Measurements from ENCODE around the gene EYA3.

EYA3 gene

DNA sequence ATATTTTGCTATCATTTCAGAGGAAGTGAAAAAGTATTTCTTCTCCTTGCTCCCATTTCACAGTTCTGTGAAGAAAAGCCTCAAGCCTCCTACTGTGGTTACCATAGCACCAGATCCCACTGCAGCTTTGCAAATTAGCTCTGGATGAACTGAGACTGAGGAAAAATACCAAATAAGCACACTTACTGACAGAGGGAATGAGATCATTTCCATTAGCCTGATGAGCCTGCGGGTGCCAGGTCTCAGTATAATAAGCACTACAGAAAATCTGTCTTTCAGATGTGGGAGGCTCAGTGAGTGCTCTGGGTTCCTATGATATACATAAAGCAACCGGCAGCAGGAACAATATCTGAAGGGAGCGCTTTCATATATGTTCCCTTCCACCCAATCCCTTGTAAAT lies 107.3 kb downstream of the EYA3 start:
- Histone ChIP-seq H3K4me1 (ENCODE audit: control insufficient read depth, insufficient read depth, low read depth, low read length) (peaks cover 1% of the 10 kb centered on the region), H2BK5ac (ENCODE audit: low read depth, low read length, poor library complexity, severe bottlenecking) (no peak overlapping the region), H3K4me2 (ENCODE audit: low read length, poor library complexity, severe bottlenecking) (no peak overlapping the region), H2AK5ac (ENCODE audit: low read length, severe bottlenecking) (no peak overlapping the region), H2BK12ac (ENCODE audit: low read length in 2 of 2) (no peak overlapping the region), H2BK15ac (ENCODE audit: low read depth, poor library complexity, severe bottlenecking) (no peak overlapping the region), H4K91ac (ENCODE audit: low read length) (no peak overlapping the region), H3K18ac (ENCODE audit: low read depth in 1 of 2, low read length in 2 of 2) (no peak overlapping the region), H3K27me3 (ENCODE audit: control insufficient read depth in 1 of 2, insufficient read depth in 1 of 2, low read length in 2 of 2) (no peaks in the 10 kb centered on the region), H3K27ac (ENCODE audit: low read length, poor library complexity, severe bottlenecking) (no peak overlapping the region), H3K14ac (ENCODE audit: low read length in 2 of 2) (no peak overlapping the region), H3K4ac (ENCODE audit: low read depth in 1 of 2, low read length in 2 of 2) (no peak overlapping the region), H2AFZ (ENCODE audit: low read depth, low read length) (no peak overlapping the region), H3K36me3 (ENCODE audit: control insufficient read depth in 1 of 2, insufficient read depth in 2 of 2, low read depth in 1 of 2, low read length in 2 of 2) (peaks cover 6 to 20% of the 10 kb centered on the region in 2 experiments), H4K8ac (ENCODE audit: low read length) (no peak overlapping the region), H3K9me3 (ENCODE audit: control insufficient read depth, low read length) (no peaks in the 10 kb centered on the region), H3K79me1 (replicated peaks; ENCODE audit: low read length, poor library complexity, severe bottlenecking) (no peaks in the 10 kb centered on the region), H3K4me3 (ENCODE audit: insufficient read depth in 1 of 2, low read depth in 1 of 2, low read length in 2 of 2) (no peak overlapping the region), H3K23ac (ENCODE audit: low read length in 2 of 2) (no peak overlapping the region), H3K9ac (ENCODE audit: low read length) (peak overlapping the region; percentile 47), H2BK120ac (ENCODE audit: low read depth, low read length) (no peak overlapping the region)
- 96% methylated on average over 3 of the region's 3 CpGs for WGBS
- DNase-seq = no peak

- H2BK12ac ChIP-seq (ENCODE audit: low read length in 2 of 2) = no peak overlapping the region
Observed at GRCh38 chr1:27980216-27980845, 108.1 kb downstream of the EYA3 start.

DNA sequence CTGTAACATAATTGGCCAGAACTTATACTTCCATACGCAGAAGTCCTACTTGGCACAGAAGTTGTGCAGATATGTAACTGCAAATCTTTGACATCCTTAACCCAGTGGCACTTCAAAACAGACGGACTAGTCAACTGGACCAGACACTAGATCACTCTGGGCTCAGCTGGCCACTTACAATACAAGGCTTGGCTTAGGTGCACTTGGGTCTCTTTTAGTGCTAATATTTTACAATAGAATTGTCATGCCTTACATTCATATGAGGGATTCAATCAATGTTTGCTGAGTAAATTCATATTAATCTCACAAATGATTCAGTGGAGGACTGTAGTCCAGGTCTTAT lies 108.6 kb downstream of the EYA3 start:
- no peak overlapping the region for H3K18ac ChIP-seq (ENCODE audit: low read depth in 1 of 2, low read length in 2 of 2)
- no peaks in the 10 kb centered on the region for H3K9me3 ChIP-seq (ENCODE audit: control insufficient read depth, low read length)
- 68% methylated on average over 2 of the region's 2 CpGs for WGBS
- peak overlapping the region; percentile 47 for H3K9ac ChIP-seq (ENCODE audit: low read length)
- peaks cover 3 to 22% of the 10 kb centered on the region in 2 experiments for H3K36me3 ChIP-seq (ENCODE audit: control insufficient read depth in 1 of 2, insufficient read depth in 2 of 2, low read depth in 1 of 2, low read length in 2 of 2)
- H2BK15ac ChIP-seq (ENCODE audit: low read depth, poor library complexity, severe bottlenecking) = no peak overlapping the region
- no peak overlapping the region for H3K14ac ChIP-seq (ENCODE audit: low read length in 2 of 2)
- no peak overlapping the region for H4K91ac ChIP-seq (ENCODE audit: low read length)
- no peak overlapping the region for H4K8ac ChIP-seq (ENCODE audit: low read length)
- no peak overlapping the region for H2BK12ac ChIP-seq (ENCODE audit: low read length in 2 of 2)
- no peak overlapping the region for H3K27ac ChIP-seq (ENCODE audit: low read length, poor library complexity, severe bottlenecking)
- no peak overlapping the region for H3K23ac ChIP-seq (ENCODE audit: low read length in 2 of 2)
- H3K4me3 ChIP-seq (ENCODE audit: insufficient read depth in 1 of 2, low read depth in 1 of 2, low read length in 2 of 2) = no peak overlapping the region
- no peak overlapping the region for H2AK5ac ChIP-seq (ENCODE audit: low read length, severe bottlenecking)
- peaks cover 1% of the 10 kb centered on the region for H3K4me1 ChIP-seq (ENCODE audit: control insufficient read depth, insufficient read depth, low read depth, low read length)
- H3K4ac ChIP-seq (ENCODE audit: low read depth in 1 of 2, low read length in 2 of 2) = no peak overlapping the region
- H2BK120ac ChIP-seq (ENCODE audit: low read depth, low read length) = no peak overlapping the region
- no peak overlapping the region for H2AFZ ChIP-seq (ENCODE audit: low read depth, low read length)
- no peak for DNase-seq
- no peak overlapping the region for H3K4me2 ChIP-seq (ENCODE audit: low read length, poor library complexity, severe bottlenecking)
- no peaks in the 10 kb centered on the region for H3K79me1 ChIP-seq (replicated peaks; ENCODE audit: low read length, poor library complexity, severe bottlenecking)
- H2BK5ac ChIP-seq (ENCODE audit: low read depth, low read length, poor library complexity, severe bottlenecking) = no peak overlapping the region
- no peaks in the 10 kb centered on the region for H3K27me3 ChIP-seq (ENCODE audit: control insufficient read depth in 1 of 2, insufficient read depth in 1 of 2, low read length in 2 of 2)

More at GRCh38 chr1:27980216-27980845, 108.1 kb downstream of the EYA3 start:
- Histone ChIP-seq H3K4me3 (ENCODE audit: insufficient read depth in 1 of 2, low read depth in 1 of 2, low read length in 2 of 2) (no peak overlapping the region), H3K27ac (ENCODE audit: low read length, poor library complexity, severe bottlenecking) (no peak overlapping the region), H3K4ac (ENCODE audit: low read depth in 1 of 2, low read length in 2 of 2) (no peak overlapping the region), H2BK15ac (ENCODE audit: low read depth, poor library complexity, severe bottlenecking) (no peak overlapping the region), H3K4me1 (ENCODE audit: control insufficient read depth, insufficient read depth, low read depth, low read length) (peaks cover 1% of the 10 kb centered on the region), H2AK5ac (ENCODE audit: low read length, severe bottlenecking) (no peak overlapping the region), H3K27me3 (ENCODE audit: control insufficient read depth in 1 of 2, insufficient read depth in 1 of 2, low read length in 2 of 2) (no peaks in the 10 kb centered on the region), H3K4me2 (ENCODE audit: low read length, poor library complexity, severe bottlenecking) (no peak overlapping the region), H3K9me3 (ENCODE audit: control insufficient read depth, low read length) (no peaks in the 10 kb centered on the region), H2BK5ac (ENCODE audit: low read depth, low read length, poor library complexity, severe bottlenecking) (no peak overlapping the region), H4K91ac (ENCODE audit: low read length) (no peak overlapping the region), H2BK120ac (ENCODE audit: low read depth, low read length) (no peak overlapping the region), H4K8ac (ENCODE audit: low read length) (no peak overlapping the region), H3K9ac (ENCODE audit: low read length) (peak overlapping the region; percentile 47), H3K36me3 (ENCODE audit: control insufficient read depth in 1 of 2, insufficient read depth in 2 of 2, low read depth in 1 of 2, low read length in 2 of 2) (peaks cover 6 to 21% of the 10 kb centered on the region in 2 experiments), H2AFZ (ENCODE audit: low read depth, low read length) (no peak overlapping the region), H3K18ac (ENCODE audit: low read depth in 1 of 2, low read length in 2 of 2) (no peak overlapping the region), H3K23ac (ENCODE audit: low read length in 2 of 2) (no peak overlapping the region), H3K14ac (ENCODE audit: low read length in 2 of 2) (no peak overlapping the region), H3K79me1 (replicated peaks; ENCODE audit: low read length, poor library complexity, severe bottlenecking) (no peaks in the 10 kb centered on the region)
- 100% methylated on average over 1 of the region's 1 CpG for WGBS
- DNase-seq = no peak

GRCh38 chr1:27979151-27979858 lies 109.1 kb downstream of the EYA3 start:
- Histone ChIP-seq H2BK15ac (ENCODE audit: low read depth, poor library complexity, severe bottlenecking) (no peak overlapping the region), H3K9ac (ENCODE audit: low read length) (peak overlapping the region; percentile 44), H3K27ac (ENCODE audit: low read length, poor library complexity, severe bottlenecking) (no peak overlapping the region), H3K36me3 (ENCODE audit: control insufficient read depth in 1 of 2, insufficient read depth in 2 of 2, low read depth in 1 of 2, low read length in 2 of 2) (peaks cover 5 to 27% of the 10 kb centered on the region in 2 experiments), H4K8ac (ENCODE audit: low read length) (no peak overlapping the region), H3K23ac (ENCODE audit: low read length in 2 of 2) (no peak overlapping the region), H2AFZ (ENCODE audit: low read depth, low read length) (no peak overlapping the region), H3K79me1 (replicated peaks; ENCODE audit: low read length, poor library complexity, severe bottlenecking) (no peaks in the 10 kb centered on the region), H2AK5ac (ENCODE audit: low read length, severe bottlenecking) (no peak overlapping the region), H3K4me3 (ENCODE audit: insufficient read depth in 1 of 2, low read depth in 1 of 2, low read length in 2 of 2) (no peak overlapping the region), H3K4me1 (ENCODE audit: control insufficient read depth, insufficient read depth, low read depth, low read length) (peaks cover 1% of the 10 kb centered on the region), H4K91ac (ENCODE audit: low read length) (no peak overlapping the region), H3K4ac (ENCODE audit: low read depth in 1 of 2, low read length in 2 of 2) (no peak overlapping the region), H2BK12ac (ENCODE audit: low read length in 2 of 2) (no peak overlapping the region), H3K4me2 (ENCODE audit: low read length, poor library complexity, severe bottlenecking) (no peak overlapping the region), H3K14ac (ENCODE audit: low read length in 2 of 2) (no peak overlapping the region), H3K18ac (ENCODE audit: low read depth in 1 of 2, low read length in 2 of 2) (no peak overlapping the region), H3K27me3 (ENCODE audit: control insufficient read depth in 1 of 2, insufficient read depth in 1 of 2, low read length in 2 of 2) (no peaks in the 10 kb centered on the region), H2BK5ac (ENCODE audit: low read depth, low read length, poor library complexity, severe bottlenecking) (no peak overlapping the region), H3K9me3 (ENCODE audit: control insufficient read depth, low read length) (no peaks in the 10 kb centered on the region), H2BK120ac (ENCODE audit: low read depth, low read length) (no peak overlapping the region)
- WGBS = 100% methylated on average over 1 of the region's 1 CpG
- DNase-seq = peak; percentile 76
